ENCODE measurements around the gene SDE2.
"Not testable (repeated sequence)": the region's sequence is repeated elsewhere in the genome, so short reads cannot be mapped to it uniquely, and the experiment has no call there.

DNA sequence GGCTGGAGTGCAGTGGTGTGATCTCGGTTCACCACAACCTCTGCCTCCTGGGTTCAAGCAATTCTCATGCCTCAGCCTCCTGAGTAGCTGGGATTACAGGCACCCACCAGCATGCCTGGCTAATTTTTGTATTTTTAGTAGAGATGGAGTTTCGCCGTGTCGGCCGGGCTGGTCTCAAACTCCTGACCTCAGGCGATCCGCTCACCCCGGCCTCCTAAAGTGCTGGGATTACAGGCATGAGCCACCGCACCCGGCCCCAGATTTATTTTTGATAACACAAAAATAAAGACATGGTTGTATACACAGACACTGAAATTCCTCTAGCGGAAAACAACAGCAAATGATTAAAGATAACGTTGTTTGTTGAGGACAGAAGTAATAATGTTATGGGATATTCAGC is 24.0 kb downstream of the SDE2 start:
- TF ChIP-seq, protein P1, sequence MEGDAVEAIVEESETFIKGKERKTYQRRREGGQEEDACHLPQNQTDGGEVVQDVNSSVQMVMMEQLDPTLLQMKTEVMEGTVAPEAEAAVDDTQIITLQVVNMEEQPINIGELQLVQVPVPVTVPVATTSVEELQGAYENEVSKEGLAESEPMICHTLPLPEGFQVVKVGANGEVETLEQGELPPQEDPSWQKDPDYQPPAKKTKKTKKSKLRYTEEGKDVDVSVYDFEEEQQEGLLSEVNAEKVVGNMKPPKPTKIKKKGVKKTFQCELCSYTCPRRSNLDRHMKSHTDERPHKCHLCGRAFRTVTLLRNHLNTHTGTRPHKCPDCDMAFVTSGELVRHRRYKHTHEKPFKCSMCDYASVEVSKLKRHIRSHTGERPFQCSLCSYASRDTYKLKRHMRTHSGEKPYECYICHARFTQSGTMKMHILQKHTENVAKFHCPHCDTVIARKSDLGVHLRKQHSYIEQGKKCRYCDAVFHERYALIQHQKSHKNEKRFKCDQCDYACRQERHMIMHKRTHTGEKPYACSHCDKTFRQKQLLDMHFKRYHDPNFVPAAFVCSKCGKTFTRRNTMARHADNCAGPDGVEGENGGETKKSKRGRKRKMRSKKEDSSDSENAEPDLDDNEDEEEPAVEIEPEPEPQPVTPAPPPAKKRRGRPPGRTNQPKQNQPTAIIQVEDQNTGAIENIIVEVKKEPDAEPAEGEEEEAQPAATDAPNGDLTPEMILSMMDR (IDR thresholded peaks at IDR 0.05; ENCODE audit: insufficient read depth, low read length, poor library complexity, severe bottlenecking), result not testable (repeated sequence)
- not testable (repeated sequence) for TF ChIP-seq EZH2phosphoT487 (conservative IDR thresholded peaks at IDR 0.05; ENCODE audit: low read length)
